PC-9 (cell line): ENCODE results near the gene ZNF628. TPM values are rescaled to one million over a fixed set of nuclear protein-coding genes. Genes with fewer than 3 reads are reported as not detected.

Source experiments
- BruUV-seq: library from RNA; stranded (reverse); fragments of 400-500 nt; replicated peaks from 2 replicates; lab custom pipeline; 2021; lab: Mats Ljungman, UMichigan
- CTCF ChIA-PET: fragments of 300-600 bp; sonication (Branson Sonifier 250); formaldehyde crosslinking; loops from one replicate; lab custom pipeline; 2022; ENCODE audit warnings: antibody characterized with exemption; lab: Charles Lee
- POLR2A ChIA-PET: fragments of 300-600 bp; sonication (Branson Sonifier 250); formaldehyde crosslinking; loops from one replicate; lab custom pipeline; 2022; ENCODE audit warnings: antibody characterized with exemption; ENCODE audit not compliant: unreplicated experiment; lab: Charles Lee
- DNase-seq, 2 experiments: peaks; one replicate each; pipeline versions ENCODE4 v3.0.0 to v3.0.0-alpha.2; 2015 to 2022; ENCODE audit warnings: mixed read lengths in 1 of 2
- H2AFZ ChIP-seq: fragments of 200-600 bp; sonication (generic); 2 replicates; pipeline ENCODE4 v1.8.1; 2017; ENCODE audit warnings: antibody characterized with exemption
- H3F3A ChIP-seq: fragments of 200-600 bp; sonication (generic); 2 replicates; pipeline ENCODE4 v1.8.1; 2017; ENCODE audit warnings: antibody characterized with exemption, mild to moderate bottlenecking, low read depth; ENCODE audit not compliant: insufficient read depth
- H3K27ac ChIP-seq: fragments of 200-600 bp; sonication (generic); 2 replicates; pipeline ENCODE4 v1.6.1; 2016; ENCODE audit warnings: mixed run types
- H3K27me3 ChIP-seq: fragments of 200-600 bp; sonication (generic); 2 replicates; pipeline ENCODE4 v1.6.1; 2016; ENCODE audit warnings: low read depth, mixed run types; ENCODE audit not compliant: insufficient read depth
- H3K36me3 ChIP-seq: fragments of 200-600 bp; sonication (generic); 2 replicates; pipeline ENCODE4 v1.6.1; 2016; ENCODE audit warnings: low read depth, mixed run types
- H3K4me1 ChIP-seq: fragments of 200-600 bp; sonication (generic); replicated peaks from 2 replicates; pipeline ENCODE4 v1.6.1; 2016; ENCODE audit warnings: mixed run types; ENCODE audit not compliant: insufficient read depth
- H3K4me2 ChIP-seq: fragments of 200-600 bp; sonication (generic); 2 replicates; pipeline ENCODE4 v1.6.1; 2017; ENCODE audit warnings: mixed run types
- H3K4me3 ChIP-seq: fragments of 200-600 bp; sonication (generic); 2 replicates; pipeline ENCODE4 v1.6.1; 2016; ENCODE audit warnings: mixed run types
- H3K79me2 ChIP-seq: fragments of 200-600 bp; sonication (generic); 2 replicates; pipeline ENCODE4 v1.6.1; 2017; ENCODE audit warnings: low read depth, mixed run types
- H3K9me2 ChIP-seq: fragments of 200-600 bp; sonication (generic); 2 replicates; pipeline ENCODE4 v1.8.1; 2017; ENCODE audit warnings: mild to moderate bottlenecking; ENCODE audit not compliant: insufficient read depth
- H3K9me3 ChIP-seq: fragments of 200-600 bp; sonication (generic); 2 replicates; pipeline ENCODE4 v1.8.1; 2016; ENCODE audit warnings: low read depth; ENCODE audit not compliant: insufficient read depth
- H4K20me1 ChIP-seq: fragments of 200-600 bp; sonication (generic); 2 replicates; pipeline ENCODE4 v1.8.1; 2017; ENCODE audit not compliant: insufficient read depth
- CTCF ChIP-seq: fragments of 200-600 bp; sonication (generic); conservative IDR thresholded peaks from 2 replicates; pipeline ENCODE4 v1.6.1; 2017; ENCODE audit warnings: mixed run types, antibody characterized with exemption, mild to moderate bottlenecking, moderate library complexity
- EZH2 ChIP-seq: fragments of 200-600 bp; sonication (generic); IDR thresholded peaks from 2 replicates; pipeline ENCODE4 v1.8.0; 2017; ENCODE audit warnings: antibody characterized with exemption, low read depth
- intact Hi-C: fragments of 100-400 bp; cut with micrococcal nuclease; formaldehyde crosslinking; loops from one replicate; pipeline ENCODE4 v1.10.0; 2022; ENCODE audit not compliant: unreplicated experiment
- total RNA-seq: library from RNA; stranded (reverse); gene quantifications from 2 replicates; pipeline ENCODE4 v1.2.3, GENCODE V29; 2021

ZNF628 gene
- total RNA-seq, 1 experiment from 2014 or later, result 19.3 TPM

- peaks cover 14% of the 10 kb centered on the region for H3F3A ChIP-seq
- POLR2A ChIA-PET, result no interaction called here
- H4K20me1 ChIP-seq, result no peaks in the 10 kb centered on the region
- no peaks in the 10 kb centered on the region for H3K79me2 ChIP-seq
- H2AFZ ChIP-seq, result no peak overlapping the region
- peaks cover 3% of the 10 kb centered on the region; the same call in 1 of the 2 replicates for H3K27me3 ChIP-seq
- H3K4me1 ChIP-seq, result peaks cover 13% of the 10 kb centered on the region
- intact Hi-C loops, result no loop called here
- H3K4me3 ChIP-seq, result no peak overlapping the region
- no peaks in the 10 kb centered on the region for H3K9me3 ChIP-seq
- H3K36me3 ChIP-seq, result no peaks in the 10 kb centered on the region
- no peak for TF ChIP-seq CTCF
- no peak for DNase-seq
- BruUV-seq, result no TSS peak
- H3K27ac ChIP-seq, result no peak overlapping the region
- H3K4me2 ChIP-seq, result no peak overlapping the region
- CTCF ChIA-PET, result no interaction called here
- H3K9me2 ChIP-seq, result no peaks in the 10 kb centered on the region
Measured at GRCh38 chr19:55493052-55493644, 16.7 kb downstream of the ZNF628 start.

- Histone ChIP-seq H3K27me3 (peaks cover 9% of the 10 kb centered on the region; the same call in 1 of the 2 replicates), H3K4me3 (no peak overlapping the region), H4K20me1 (no peaks in the 10 kb centered on the region), H2AFZ (no peak overlapping the region), H3F3A (peaks cover 14% of the 10 kb centered on the region), H3K79me2 (no peaks in the 10 kb centered on the region), H3K4me2 (no peak overlapping the region), H3K9me3 (no peaks in the 10 kb centered on the region), H3K36me3 (no peaks in the 10 kb centered on the region), H3K4me1 (peaks cover 13% of the 10 kb centered on the region), H3K9me2 (no peaks in the 10 kb centered on the region), H3K27ac (no peak overlapping the region)
- POLR2A ChIA-PET, result no interaction called here
- BruUV-seq, result no TSS peak
- DNase-seq, result no peak
- intact Hi-C loops, result no loop called here
- TF ChIP-seq CTCF, result no peak
- TF ChIP-seq EZH2, result no peak
- CTCF ChIA-PET, result no interaction called here
Measured at GRCh38 chr19:55493645-55494171, 17.3 kb downstream of the ZNF628 start.

DNA sequence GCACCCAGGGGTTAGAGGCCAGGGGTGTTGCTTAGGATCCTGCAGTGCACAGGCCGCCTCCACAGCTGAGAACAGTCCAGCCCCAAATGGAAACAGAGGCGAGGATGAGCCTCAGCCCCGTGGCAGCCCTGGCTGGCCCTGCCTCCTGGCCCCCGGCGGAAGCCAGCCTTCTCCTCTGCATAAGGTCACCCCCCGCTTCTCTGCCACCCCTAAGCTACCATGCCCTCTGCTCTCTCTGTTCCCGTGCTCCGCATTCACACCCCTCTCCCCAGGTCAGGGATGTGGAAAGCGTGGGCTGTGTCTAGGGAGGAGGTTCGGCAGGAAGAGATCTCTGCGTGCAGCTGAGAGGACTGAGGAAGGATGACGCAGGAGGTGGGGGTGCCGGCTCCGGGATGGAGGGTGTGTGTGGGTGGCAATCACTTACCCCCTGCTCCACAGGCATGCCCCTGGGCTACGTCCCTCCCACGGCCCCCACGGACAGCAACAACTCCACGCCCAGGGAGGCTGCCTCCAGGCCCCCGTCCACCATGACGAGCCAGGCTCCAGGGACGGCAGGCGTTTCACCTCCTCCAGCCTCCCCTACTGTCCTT is 17.9 kb downstream of the ZNF628 start:
- intact Hi-C loops, result no loop called here

More for the DNA sequence above, 17.9 kb downstream of the ZNF628 start:
- Histone ChIP-seq H3F3A (peaks cover 14% of the 10 kb centered on the region), H3K27ac (no peak overlapping the region), H3K79me2 (no peaks in the 10 kb centered on the region), H3K4me1 (peaks cover 13% of the 10 kb centered on the region), H3K9me2 (no peaks in the 10 kb centered on the region), H3K36me3 (no peaks in the 10 kb centered on the region), H2AFZ (no peak overlapping the region), H3K27me3 (peaks cover 15% of the 10 kb centered on the region), H4K20me1 (no peaks in the 10 kb centered on the region), H3K4me2 (no peak overlapping the region), H3K4me3 (no peak overlapping the region), H3K9me3 (no peaks in the 10 kb centered on the region)
- CTCF ChIA-PET, result interaction anchor here (0.7 kb wide), 1 partner anchor 1763 kb away, joined by 12 read pairs; no protein-coding TSS in a partner anchor
- DNase-seq, result no peak
- POLR2A ChIA-PET, result no interaction called here
- TF ChIP-seq EZH2 (no peak), CTCF (no peak)
- BruUV-seq, result no TSS peak
